Vagina (tissue), 2 donors: ENCODE measurements around the gene MPPED2. TPM values are rescaled to one million over a fixed set of nuclear protein-coding genes. Genes with fewer than 3 reads are reported as not detected.

Experiments used
- DNase-seq, 2 donors: peaks; one replicate each; pipeline ENCODE4 v3.0.0-alpha.2; 2017; ENCODE audit errors: extremely low spot score in 2 of 2
- H3K27ac ChIP-seq: fragments of 200-600 bp; sonication (generic); one replicate; pipeline ENCODE4 v1.5.1; 2019
- H3K27me3 ChIP-seq: fragments of 200-600 bp; sonication (generic); one replicate; pipeline ENCODE4 v1.5.1; 2019
- H3K36me3 ChIP-seq, 2 donors: fragments of 200-600 bp; sonication (generic); one replicate each; pipeline ENCODE4 v1.5.1; 2017 to 2019
- H3K4me1 ChIP-seq: fragments of 200-600 bp; sonication (generic); one replicate; pipeline ENCODE4 v1.5.1; 2019
- H3K4me3 ChIP-seq, 2 donors: fragments of 200-600 bp; sonication (generic); 1 replicate in 1 of 2; 2 replicates in 1 of 2; pipeline ENCODE4 v1.5.1; 2016 to 2019
- H3K9me3 ChIP-seq: fragments of 200-600 bp; sonication (generic); one replicate; pipeline ENCODE4 v1.5.1; 2019
- POLR2A ChIP-seq, 2 donors: fragments of 450-650 bp; IDR thresholded peaks; one replicate each; pipeline ENCODE4 v1.6.1; 2017; ENCODE audit warnings: antibody characterized with exemption in 2 of 2, mild to moderate bottlenecking in 2 of 2, moderate library complexity in 2 of 2
- POLR2AphosphoS5 ChIP-seq, 2 donors: sonication (generic); formaldehyde crosslinking; IDR thresholded peaks; one replicate each; pipeline ENCODE4 v1.9.0; 2017; ENCODE audit warnings: antibody characterized with exemption in 2 of 2, mild to moderate bottlenecking in 2 of 2, low read depth in 1 of 2; ENCODE audit not compliant: insufficient read depth in 1 of 2
- intact Hi-C: fragments of 100-400 bp; cut with DNase I; formaldehyde crosslinking; loops from one replicate; pipeline ENCODE4 v1.15.1; 2023
- total RNA-seq: library from RNA; depleted of rRNA; stranded (reverse); fragments of >200 nt; gene quantifications from one replicate; pipeline ENCODE4 v1.2.3, GENCODE V29; 2016
- TF ChIP-seq, protein P1 (sequence below), 3 experiments: fragments of 450-650 bp in 2 of 3; fragments of 200-600 bp in 1 of 3; sonication (generic) in 1 of 3; IDR thresholded peaks; one replicate each; pipeline ENCODE4 v1.5.1; 2017 to 2019; ENCODE audit warnings: antibody characterized with exemption in 3 of 3, mild to moderate bottlenecking in 2 of 3, moderate library complexity in 2 of 3

Gene MPPED2
- total RNA-seq, 1 donor from 2014 or later = 4.4 TPM

DNA sequence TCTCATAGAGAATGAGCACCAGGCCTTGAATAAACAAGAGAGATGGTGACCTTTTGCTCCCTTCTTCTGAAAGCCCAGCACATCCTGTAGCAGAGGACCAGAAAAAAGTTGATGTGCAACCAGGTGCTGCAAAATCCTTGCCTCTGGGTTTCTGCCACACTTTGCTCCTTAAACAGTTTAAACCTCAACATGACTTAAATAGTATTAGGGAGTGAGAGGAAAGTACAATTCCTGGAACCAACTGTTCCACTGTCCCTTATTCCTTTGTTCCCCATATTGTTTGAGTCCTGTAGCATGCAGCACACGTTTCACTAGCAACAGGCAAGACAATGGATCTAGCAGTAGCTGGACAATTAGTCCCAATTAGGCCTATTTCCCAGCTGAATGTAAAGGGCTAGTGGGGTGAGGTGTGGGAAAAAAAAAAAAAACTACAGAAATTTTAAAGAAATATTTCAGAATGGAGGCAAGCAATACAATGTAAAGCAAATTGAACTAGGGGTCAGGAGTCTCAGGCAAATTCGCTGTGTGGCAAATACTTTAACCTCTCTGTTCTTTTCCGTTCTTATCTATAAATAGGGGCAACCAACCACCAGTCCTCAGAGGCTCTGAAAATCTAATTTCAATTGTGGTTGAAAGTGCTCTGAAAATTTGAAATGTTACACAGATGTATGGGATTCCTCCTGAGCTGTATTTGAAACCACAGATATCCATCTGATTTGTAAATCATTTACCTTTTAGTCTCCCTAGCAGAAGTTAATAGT lies 6.6 kb downstream of the MPPED2 start:
- intact Hi-C loops = no loop called here
- TF ChIP-seq, protein P1, sequence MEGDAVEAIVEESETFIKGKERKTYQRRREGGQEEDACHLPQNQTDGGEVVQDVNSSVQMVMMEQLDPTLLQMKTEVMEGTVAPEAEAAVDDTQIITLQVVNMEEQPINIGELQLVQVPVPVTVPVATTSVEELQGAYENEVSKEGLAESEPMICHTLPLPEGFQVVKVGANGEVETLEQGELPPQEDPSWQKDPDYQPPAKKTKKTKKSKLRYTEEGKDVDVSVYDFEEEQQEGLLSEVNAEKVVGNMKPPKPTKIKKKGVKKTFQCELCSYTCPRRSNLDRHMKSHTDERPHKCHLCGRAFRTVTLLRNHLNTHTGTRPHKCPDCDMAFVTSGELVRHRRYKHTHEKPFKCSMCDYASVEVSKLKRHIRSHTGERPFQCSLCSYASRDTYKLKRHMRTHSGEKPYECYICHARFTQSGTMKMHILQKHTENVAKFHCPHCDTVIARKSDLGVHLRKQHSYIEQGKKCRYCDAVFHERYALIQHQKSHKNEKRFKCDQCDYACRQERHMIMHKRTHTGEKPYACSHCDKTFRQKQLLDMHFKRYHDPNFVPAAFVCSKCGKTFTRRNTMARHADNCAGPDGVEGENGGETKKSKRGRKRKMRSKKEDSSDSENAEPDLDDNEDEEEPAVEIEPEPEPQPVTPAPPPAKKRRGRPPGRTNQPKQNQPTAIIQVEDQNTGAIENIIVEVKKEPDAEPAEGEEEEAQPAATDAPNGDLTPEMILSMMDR (IDR thresholded peaks at IDR 0.05) = no peak
- TF ChIP-seq POLR2A (IDR thresholded peaks at IDR 0.05) = no peak
- TF ChIP-seq POLR2AphosphoS5 (IDR thresholded peaks at IDR 0.05; ENCODE audit: insufficient read depth in 1 of 2, low read depth in 1 of 2) = no peak
- Histone ChIP-seq H3K4me3 (no peak overlapping the region), H3K4me1 (peaks cover 7% of the 10 kb centered on the region), H3K36me3 (no peaks in the 10 kb centered on the region), H3K9me3 (no peaks in the 10 kb centered on the region), H3K27me3 (no peaks in the 10 kb centered on the region), H3K27ac (no peak overlapping the region)
- DNase-seq = no peak

DNA sequence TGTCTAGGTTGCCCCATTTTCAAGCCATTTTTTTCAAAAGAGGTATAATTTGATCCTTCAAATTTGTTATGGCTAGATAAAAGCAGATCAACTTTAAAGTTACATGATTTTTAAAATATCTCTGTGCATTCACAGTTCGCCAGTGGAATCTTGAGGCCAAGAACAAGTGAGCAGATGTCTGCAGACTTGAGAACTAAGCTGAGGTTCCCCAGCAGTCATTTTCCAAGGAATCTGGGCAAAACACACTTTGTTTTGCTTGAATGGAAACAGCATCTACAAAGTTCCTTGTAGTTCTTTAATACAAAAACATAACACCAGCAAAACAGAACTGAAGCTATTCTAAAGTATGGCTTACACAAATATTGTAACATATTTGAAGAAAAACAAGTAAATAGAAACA lies 7.7 kb downstream of the MPPED2 start:
- no peaks in the 10 kb centered on the region for H3K9me3 ChIP-seq
- TF ChIP-seq POLR2AphosphoS5 (IDR thresholded peaks at IDR 0.05; ENCODE audit: insufficient read depth in 1 of 2, low read depth in 1 of 2) (no peak), POLR2A (IDR thresholded peaks at IDR 0.05) (no peak)
- TF ChIP-seq, protein P1 (IDR thresholded peaks at IDR 0.05) = no peak
- peaks cover under 1% of the 10 kb centered on the region for H3K4me1 ChIP-seq
- no peaks in the 10 kb centered on the region for H3K36me3 ChIP-seq
- H3K27me3 ChIP-seq = no peaks in the 10 kb centered on the region
- H3K27ac ChIP-seq = no peak overlapping the region
- no peak overlapping the region for H3K4me3 ChIP-seq
- no peak for DNase-seq
- intact Hi-C loops = no loop called here

DNA sequence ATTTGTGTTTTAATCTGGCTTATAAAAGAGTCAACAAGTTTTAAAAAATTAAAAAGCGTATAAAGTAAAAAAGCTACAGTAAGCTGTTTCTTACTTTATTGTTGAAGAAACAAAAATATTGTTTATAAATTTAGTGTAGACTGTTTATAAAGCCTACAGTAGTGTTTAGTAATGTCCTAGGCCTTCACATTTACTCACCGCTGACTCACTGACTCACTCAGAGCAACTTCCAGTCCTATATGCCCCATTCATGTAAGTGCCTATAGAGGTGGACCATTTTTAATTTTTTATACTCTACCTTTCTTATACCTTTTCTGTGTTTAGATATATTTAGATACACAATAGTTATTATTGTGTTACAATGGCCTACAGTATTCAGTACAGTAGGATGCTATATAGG lies 12.2 kb downstream of the MPPED2 start:
- intact Hi-C loops = no loop called here
- Histone ChIP-seq H3K9me3 (no peaks in the 10 kb centered on the region), H3K27ac (no peak overlapping the region), H3K4me3 (no peak overlapping the region), H3K4me1 (no peaks in the 10 kb centered on the region), H3K27me3 (no peaks in the 10 kb centered on the region), H3K36me3 (no peaks in the 10 kb centered on the region)
- DNase-seq = no peak
- TF ChIP-seq POLR2A (IDR thresholded peaks at IDR 0.05) (no peak), POLR2AphosphoS5 (IDR thresholded peaks at IDR 0.05; ENCODE audit: insufficient read depth in 1 of 2, low read depth in 1 of 2) (no peak)

DNA sequence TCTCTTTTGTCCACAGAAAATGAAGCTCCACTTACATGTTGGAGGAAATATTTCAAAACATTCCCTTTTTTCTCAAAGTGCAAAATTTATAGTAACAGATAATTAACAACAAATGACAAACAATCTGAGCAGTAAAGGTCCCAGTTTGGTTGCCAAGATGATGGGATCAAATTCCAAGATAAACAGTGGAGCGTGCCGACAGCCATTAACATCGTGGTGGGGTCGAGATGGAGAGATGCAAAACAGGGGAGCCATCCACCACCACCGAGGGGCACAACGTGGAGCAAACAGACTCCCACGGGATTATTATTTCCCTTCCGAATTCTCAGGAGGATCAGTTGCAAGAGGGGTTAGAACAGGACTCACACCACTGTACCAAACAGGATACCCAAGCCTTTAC lies 17.2 kb downstream of the MPPED2 start:
- intact Hi-C loops = no loop called here
- Histone ChIP-seq H3K36me3 (no peaks in the 10 kb centered on the region), H3K27ac (no peak overlapping the region), H3K9me3 (no peaks in the 10 kb centered on the region), H3K27me3 (no peaks in the 10 kb centered on the region), H3K4me1 (no peaks in the 10 kb centered on the region), H3K4me3 (no peak overlapping the region)
- DNase-seq = no peak
- TF ChIP-seq POLR2A (IDR thresholded peaks at IDR 0.05) (no peak), POLR2AphosphoS5 (IDR thresholded peaks at IDR 0.05; ENCODE audit: insufficient read depth in 1 of 2, low read depth in 1 of 2) (no peak)
- TF ChIP-seq, protein P1 (IDR thresholded peaks at IDR 0.05) = no peak

DNA sequence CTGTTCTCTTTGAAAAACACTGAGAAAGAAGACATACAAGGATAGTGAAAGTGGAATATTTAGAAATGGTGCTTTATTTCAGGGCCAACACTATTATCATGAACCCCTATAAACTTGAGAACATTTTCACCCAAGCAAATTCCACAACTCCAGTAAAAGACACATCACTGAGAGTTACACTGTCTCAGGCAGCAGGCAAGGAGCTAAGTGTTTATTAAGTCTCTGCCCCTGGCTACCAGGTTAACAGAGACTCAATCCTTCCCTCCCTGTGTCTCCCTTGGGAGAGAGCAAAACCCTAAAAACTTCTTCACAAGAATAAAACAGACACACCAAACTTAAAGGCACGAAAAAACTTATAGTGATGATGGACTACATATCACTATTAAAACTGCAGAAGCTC lies 18.5 kb downstream of the MPPED2 start:
- Histone ChIP-seq H3K36me3 (no peaks in the 10 kb centered on the region), H3K4me1 (no peaks in the 10 kb centered on the region), H3K9me3 (no peaks in the 10 kb centered on the region), H3K27me3 (no peaks in the 10 kb centered on the region), H3K27ac (no peak overlapping the region), H3K4me3 (no peak overlapping the region)
- intact Hi-C loops = no loop called here
- DNase-seq = no peak
- TF ChIP-seq, protein P1 (IDR thresholded peaks at IDR 0.05) = no peak
- TF ChIP-seq POLR2AphosphoS5 (IDR thresholded peaks at IDR 0.05; ENCODE audit: insufficient read depth in 1 of 2, low read depth in 1 of 2) = no peak
- TF ChIP-seq POLR2A (IDR thresholded peaks at IDR 0.05) = no peak
